Kidney epithelial cell (primary cell): ENCODE data around the gene AREL1. TPM values are rescaled to one million over a fixed set of nuclear protein-coding genes. Genes with fewer than 3 reads are reported as not detected.

ENCODE experiments used
- total RNA-seq: library from RNA; depleted of rRNA; stranded (reverse); fragments of >200 nt; gene quantifications from 2 replicates; pipeline ENCODE4 v1.2.3, GENCODE V29; 2015

Gene AREL1
- total RNA-seq, 1 donor from 2014 or later = 40.2 TPM

Other genes with a start within 250 kb of the AREL1 start
- 349 and 415 TPM in 2 replicates for gene NPC2, start 219.8 kb downstream of the AREL1 start, total RNA-seq
- gene ISCA2, start 219.3 kb downstream of the AREL1 start, total RNA-seq = 12.1 and 16.7 TPM in 2 replicates
- gene LTBP2, start 100.8 kb downstream of the AREL1 start, total RNA-seq = 69.5 and 81.5 TPM in 2 replicates
- gene FCF1, start 64 bp upstream of the AREL1 start, total RNA-seq = 44.4 and 45.4 TPM in 2 replicates
- 33.5 and 34.7 TPM in 2 replicates for gene YLPM1, start 50.2 kb upstream of the AREL1 start, total RNA-seq
- not detected in 2 replicates for gene PROX2, start 163.1 kb upstream of the AREL1 start, total RNA-seq
- gene DLST, start 168.8 kb upstream of the AREL1 start, total RNA-seq = 84.1 and 87.0 TPM in 2 replicates
- gene RPS6KL1, start 210.2 kb upstream of the AREL1 start, total RNA-seq = 20.0 and 20.7 TPM in 2 replicates
- 10.5 and 11.2 TPM in 2 replicates for gene PGF, start 242.5 kb upstream of the AREL1 start, total RNA-seq